Measurements from ENCODE around the gene SLC9A7. TPM values are rescaled to one million over a fixed set of nuclear protein-coding genes. Genes with fewer than 3 reads are reported as not detected.
A peak's percentile ranks its signal among the peaks of the same experiment; 100 is the strongest.

SLC9A7 gene
- total RNA-seq, 1 donor from 2014 or later, result 1.4 TPM

- TF ChIP-seq CTCF (IDR thresholded peaks at IDR 0.05), result no peak
- Mint-ChIP-seq H3K4me3 (ENCODE audit: unreplicated experiment) (no peak overlapping the region), H3K4me1 (ENCODE audit: unreplicated experiment) (peaks cover 18% of the 10 kb centered on the region), H3K27me3 (ENCODE audit: unreplicated experiment) (no peaks in the 10 kb centered on the region), H3K9me3 (ENCODE audit: unreplicated experiment) (peaks cover 4% of the 10 kb centered on the region), H3K36me3 (ENCODE audit: unreplicated experiment) (no peaks in the 10 kb centered on the region), H3K27ac (ENCODE audit: unreplicated experiment) (no peak overlapping the region)
- DNase-seq (ENCODE audit: extremely low spot score, unreplicated experiment), result no peak
These were observed 156.3 kb downstream of the SLC9A7 start for GRCh38 chrX:46602468-46603102.

DNA sequence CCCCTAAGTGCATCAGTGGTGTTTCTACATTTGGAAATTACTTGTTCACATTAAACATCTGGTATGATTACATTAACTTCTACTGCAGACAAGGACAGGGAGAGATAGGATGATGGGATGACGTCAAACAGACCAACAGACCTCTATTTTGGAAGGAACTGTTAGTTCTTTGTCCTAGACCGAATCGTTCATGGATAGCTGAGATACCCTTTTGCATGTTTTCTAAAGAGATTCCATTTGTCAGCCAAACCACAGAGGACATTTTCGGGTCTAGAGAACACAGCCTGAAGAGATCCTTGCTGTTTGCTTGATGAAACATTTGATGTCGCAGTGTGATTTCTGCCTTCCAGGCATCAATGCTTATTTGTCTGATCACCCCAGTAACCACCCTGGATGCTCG lies 157.6 kb downstream of the SLC9A7 start:
- Mint-ChIP-seq H3K9me3 (ENCODE audit: unreplicated experiment) (peaks cover 4% of the 10 kb centered on the region), H3K4me1 (ENCODE audit: unreplicated experiment) (peaks cover 18% of the 10 kb centered on the region), H3K36me3 (ENCODE audit: unreplicated experiment) (no peaks in the 10 kb centered on the region), H3K27me3 (ENCODE audit: unreplicated experiment) (no peaks in the 10 kb centered on the region), H3K4me3 (ENCODE audit: unreplicated experiment) (no peak overlapping the region), H3K27ac (ENCODE audit: unreplicated experiment) (peak overlapping the region; percentile 1)
- TF ChIP-seq CTCF (IDR thresholded peaks at IDR 0.05), result no peak
- DNase-seq (ENCODE audit: extremely low spot score, unreplicated experiment), result no peak

GRCh38 chrX:46599051-46599560 lies 159.8 kb downstream of the SLC9A7 start:
- Mint-ChIP-seq H3K36me3 (ENCODE audit: unreplicated experiment) (no peaks in the 10 kb centered on the region), H3K9me3 (ENCODE audit: unreplicated experiment) (peaks cover 13% of the 10 kb centered on the region), H3K4me3 (ENCODE audit: unreplicated experiment) (no peak overlapping the region), H3K27ac (ENCODE audit: unreplicated experiment) (no peak overlapping the region), H3K27me3 (ENCODE audit: unreplicated experiment) (no peaks in the 10 kb centered on the region), H3K4me1 (ENCODE audit: unreplicated experiment) (peaks cover 19% of the 10 kb centered on the region)
- no peak for DNase-seq (ENCODE audit: extremely low spot score, unreplicated experiment)
- no peak for TF ChIP-seq CTCF (IDR thresholded peaks at IDR 0.05)

DNA sequence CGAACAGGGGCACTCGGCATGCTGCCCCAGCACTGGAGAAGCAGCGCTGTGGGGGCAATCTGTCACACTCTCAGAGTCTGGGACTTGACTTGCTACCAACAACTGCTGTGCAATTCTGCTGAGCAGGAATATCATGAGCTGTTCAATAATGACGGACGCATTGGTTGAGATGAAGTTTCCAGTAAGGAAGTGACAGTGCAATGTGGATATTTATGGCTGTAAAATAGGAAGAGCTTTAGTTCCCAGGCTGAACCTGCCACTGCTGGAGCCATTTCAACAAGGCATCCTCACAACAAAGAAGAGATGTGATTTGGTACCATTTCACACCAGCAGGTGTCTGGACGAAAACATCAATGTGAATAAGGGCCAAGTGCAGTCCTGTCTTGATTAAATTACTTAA lies 161.1 kb downstream of the SLC9A7 start:
- Mint-ChIP-seq H3K9me3 (ENCODE audit: unreplicated experiment) (peaks cover 19% of the 10 kb centered on the region), H3K4me1 (ENCODE audit: unreplicated experiment) (peaks cover 27% of the 10 kb centered on the region), H3K27ac (ENCODE audit: unreplicated experiment) (no peak overlapping the region), H3K36me3 (ENCODE audit: unreplicated experiment) (no peaks in the 10 kb centered on the region), H3K4me3 (ENCODE audit: unreplicated experiment) (no peak overlapping the region), H3K27me3 (ENCODE audit: unreplicated experiment) (no peaks in the 10 kb centered on the region)
- no peak for TF ChIP-seq CTCF (IDR thresholded peaks at IDR 0.05)
- no peak for DNase-seq (ENCODE audit: extremely low spot score, unreplicated experiment)

- H3K4me1 Mint-ChIP-seq (ENCODE audit: unreplicated experiment), result peaks cover 28% of the 10 kb centered on the region
- peaks cover 22% of the 10 kb centered on the region for H3K9me3 Mint-ChIP-seq (ENCODE audit: unreplicated experiment)
- H3K36me3 Mint-ChIP-seq (ENCODE audit: unreplicated experiment), result no peaks in the 10 kb centered on the region
- H3K27ac Mint-ChIP-seq (ENCODE audit: unreplicated experiment), result no peak overlapping the region
- no peaks in the 10 kb centered on the region for H3K27me3 Mint-ChIP-seq (ENCODE audit: unreplicated experiment)
- no peak for TF ChIP-seq CTCF (IDR thresholded peaks at IDR 0.05)
- no peak for DNase-seq (ENCODE audit: extremely low spot score, unreplicated experiment)
- H3K4me3 Mint-ChIP-seq (ENCODE audit: unreplicated experiment), result no peak overlapping the region
These were observed 161.7 kb downstream of the SLC9A7 start for GRCh38 chrX:46597208-46597607.
